Hair follicular keratinocyte (primary cell): ENCODE measurements around the gene CHST2. TPM values are rescaled to one million over a fixed set of nuclear protein-coding genes. Genes with fewer than 3 reads are reported as not detected.

ENCODE experiments used
- total RNA-seq: library from RNA; depleted of rRNA; stranded (reverse); fragments of >200 nt; gene quantifications from 2 replicates; pipeline ENCODE4 v1.2.3, GENCODE V29; 2015

CHST2 gene
- 9.5 and 11.7 TPM in 2 replicates for total RNA-seq

DNA sequence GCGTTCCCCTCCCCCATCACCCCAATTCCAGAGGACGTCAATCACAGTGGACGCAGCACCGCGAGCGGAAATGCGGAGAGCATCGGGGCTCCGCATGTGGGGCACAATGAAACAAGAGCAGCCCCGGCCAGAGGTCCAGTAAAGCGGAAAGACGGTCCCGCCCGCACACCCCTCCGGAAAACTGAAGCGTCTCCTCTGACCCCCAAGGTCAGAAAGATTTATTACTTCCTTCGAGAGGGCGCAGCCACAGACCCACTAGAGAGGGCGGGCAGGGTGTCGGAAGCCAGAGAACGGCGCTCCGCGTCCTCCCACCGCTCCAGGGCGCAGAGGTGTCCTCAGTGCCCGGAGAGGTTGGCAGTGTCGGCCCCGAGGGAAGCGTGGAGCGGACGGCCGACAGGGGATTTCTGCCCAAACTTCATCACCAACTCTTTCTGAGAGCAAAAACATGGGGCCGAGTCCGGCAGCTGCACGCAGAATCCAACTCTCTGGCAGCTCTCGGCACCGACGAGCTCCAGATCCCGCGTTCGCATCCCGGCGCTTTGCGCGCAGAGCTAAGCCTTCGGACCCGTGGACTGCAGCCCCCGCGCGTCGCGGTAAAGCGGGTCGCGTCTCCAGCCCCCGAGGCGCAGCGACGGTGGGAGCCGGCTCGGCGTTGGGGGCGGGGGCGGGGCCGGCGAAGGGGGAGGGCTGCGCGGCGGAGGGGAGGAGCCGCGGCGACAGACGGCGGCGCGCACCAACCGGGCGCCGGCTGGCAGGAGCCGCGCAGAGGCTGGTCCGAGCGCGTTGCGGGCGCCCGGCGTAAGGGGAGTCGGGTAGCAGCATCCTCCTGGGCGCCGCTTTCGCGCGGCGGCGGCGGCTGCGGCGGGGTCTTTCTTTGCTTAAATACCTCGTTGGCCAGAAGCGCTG, at the start of gene CHST2:
TSS of gene CHST2 (plus strand) at position 763 of the 906 bp plus-strand sequence. CDS start 1,046 bp downstream, outside the sequence.

Other genes starting within 250 kb of the CHST2 start
- gene PCOLCE2, start 230.7 kb upstream of the CHST2 start, total RNA-seq = 2.9 and 4.1 TPM in 2 replicates
- not detected in 2 replicates for gene PAQR9, start 156.1 kb upstream of the CHST2 start, total RNA-seq
- gene U2SURP, start 118.2 kb upstream of the CHST2 start, total RNA-seq = 50.1 and 56.7 TPM in 2 replicates